Measurements from ENCODE around the gene COL12A1. TPM values are rescaled to one million over a fixed set of nuclear protein-coding genes. Genes with fewer than 3 reads are reported as not detected.

Gene COL12A1
- total and polyA plus RNA-seq, 8 donors = 1.2 to 19.3 (median 3.5) TPM

DNA sequence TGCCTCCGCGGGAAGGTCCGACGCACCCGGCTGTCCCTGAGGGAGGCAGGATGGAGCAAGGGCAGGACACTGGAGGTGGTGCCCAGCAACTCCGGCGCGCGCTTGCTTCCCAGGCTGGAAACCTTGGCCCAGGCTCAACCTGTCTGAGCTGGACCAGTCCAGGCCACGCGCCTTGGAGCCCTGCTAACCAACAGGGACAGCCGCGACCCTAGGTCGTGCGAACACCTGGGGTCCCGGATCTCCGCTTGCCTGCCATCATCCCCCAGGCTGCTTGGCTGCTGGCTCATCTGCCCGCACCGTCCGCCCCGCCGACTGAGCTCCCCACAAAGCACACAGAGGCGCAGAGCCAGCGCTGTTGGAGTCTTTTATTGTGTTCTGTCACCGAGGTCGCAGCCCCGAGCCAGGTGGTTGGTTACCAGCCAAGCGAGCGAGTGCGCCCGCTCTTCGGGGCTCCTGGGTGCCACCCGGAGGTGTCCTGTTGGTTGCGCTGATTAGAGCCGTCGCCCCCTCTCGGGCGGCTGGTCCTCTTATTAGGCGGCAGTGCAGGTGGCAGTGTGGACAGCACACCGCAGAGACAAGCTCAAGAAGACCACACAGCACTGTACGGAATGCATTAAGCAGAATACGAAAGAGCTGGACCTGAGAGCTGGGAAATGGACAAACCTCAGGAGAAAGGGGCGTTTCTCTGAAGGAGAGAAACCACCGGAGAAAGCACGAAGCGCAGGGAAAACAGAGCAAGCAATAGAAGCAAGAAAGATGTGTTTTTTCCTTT lies 3.8 kb downstream of the COL12A1 start:
- H3K27me3 ChIP-seq = peaks cover 0 to 24% (median 0%) of the 10 kb centered on the region in 4 donors
- intact Hi-C loops (cut with DNase I) = loop anchor here in 1 of 3 donors (10.0 kb wide), 3 partner anchors 797 to 1477 kb away; no protein-coding TSS in a partner anchor
- H3K4me3 ChIP-seq = peak overlapping the region in 1 of 4 donors; percentile 4
- WGBS, 2 donors = 23 to 40% methylated on average over 46 of the region's 46 CpGs
- DNase-seq = peak in 2 of 6 donors; percentile 60 to 81
- H3K27ac ChIP-seq = no peak overlapping the region
- no peaks in the 10 kb centered on the region for H3K36me3 ChIP-seq
- no peak for FAIRE-seq
- TF ChIP-seq, protein P1, sequence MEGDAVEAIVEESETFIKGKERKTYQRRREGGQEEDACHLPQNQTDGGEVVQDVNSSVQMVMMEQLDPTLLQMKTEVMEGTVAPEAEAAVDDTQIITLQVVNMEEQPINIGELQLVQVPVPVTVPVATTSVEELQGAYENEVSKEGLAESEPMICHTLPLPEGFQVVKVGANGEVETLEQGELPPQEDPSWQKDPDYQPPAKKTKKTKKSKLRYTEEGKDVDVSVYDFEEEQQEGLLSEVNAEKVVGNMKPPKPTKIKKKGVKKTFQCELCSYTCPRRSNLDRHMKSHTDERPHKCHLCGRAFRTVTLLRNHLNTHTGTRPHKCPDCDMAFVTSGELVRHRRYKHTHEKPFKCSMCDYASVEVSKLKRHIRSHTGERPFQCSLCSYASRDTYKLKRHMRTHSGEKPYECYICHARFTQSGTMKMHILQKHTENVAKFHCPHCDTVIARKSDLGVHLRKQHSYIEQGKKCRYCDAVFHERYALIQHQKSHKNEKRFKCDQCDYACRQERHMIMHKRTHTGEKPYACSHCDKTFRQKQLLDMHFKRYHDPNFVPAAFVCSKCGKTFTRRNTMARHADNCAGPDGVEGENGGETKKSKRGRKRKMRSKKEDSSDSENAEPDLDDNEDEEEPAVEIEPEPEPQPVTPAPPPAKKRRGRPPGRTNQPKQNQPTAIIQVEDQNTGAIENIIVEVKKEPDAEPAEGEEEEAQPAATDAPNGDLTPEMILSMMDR (IDR thresholded peaks at IDR 0.05) = no peak
- peaks cover 0 to 12% (median 6%) of the 10 kb centered on the region in 3 donors for H3K4me1 ChIP-seq
- no peak for ATAC-seq
- no peaks in the 10 kb centered on the region for H3K9me3 ChIP-seq

DNA sequence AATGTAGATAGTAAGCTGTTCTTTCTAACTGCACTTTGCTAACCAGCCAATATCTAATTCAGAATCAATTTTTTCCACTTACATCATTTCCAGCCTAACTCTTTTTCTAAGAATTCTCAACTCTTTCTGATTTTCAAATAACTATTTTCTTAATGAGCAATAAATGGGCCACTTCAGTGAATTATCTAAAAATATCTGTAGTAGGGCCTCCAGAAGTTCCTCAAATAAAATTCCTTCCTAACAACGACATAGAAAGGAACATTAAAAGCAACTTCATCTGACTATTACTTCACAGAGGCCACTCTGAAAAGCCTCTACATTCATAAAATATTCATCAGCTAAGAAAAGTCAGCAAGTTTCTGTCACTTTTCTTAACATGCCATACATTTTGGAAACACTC lies 4.8 kb downstream of the COL12A1 start:
- peaks cover 0 to 12% (median 6%) of the 10 kb centered on the region in 3 donors for H3K4me1 ChIP-seq
- peaks cover 0 to 15% (median 0%) of the 10 kb centered on the region in 4 donors for H3K27me3 ChIP-seq
- no peaks in the 10 kb centered on the region for H3K9me3 ChIP-seq
- H3K27ac ChIP-seq = no peak overlapping the region
- 40% methylated on average over 1 of the region's 1 CpG for WGBS, 2 donors
- intact Hi-C loops (cut with DNase I) = loop anchor here in 1 of 3 donors (10.0 kb wide), 3 partner anchors 796 to 1476 kb away; no protein-coding TSS in a partner anchor
- FAIRE-seq (no peak), ATAC-seq (no peak), DNase-seq (no peak)
- H3K4me3 ChIP-seq = no peak overlapping the region
- TF ChIP-seq, protein P1 (IDR thresholded peaks at IDR 0.05) = no peak
- H3K36me3 ChIP-seq = no peaks in the 10 kb centered on the region

DNA sequence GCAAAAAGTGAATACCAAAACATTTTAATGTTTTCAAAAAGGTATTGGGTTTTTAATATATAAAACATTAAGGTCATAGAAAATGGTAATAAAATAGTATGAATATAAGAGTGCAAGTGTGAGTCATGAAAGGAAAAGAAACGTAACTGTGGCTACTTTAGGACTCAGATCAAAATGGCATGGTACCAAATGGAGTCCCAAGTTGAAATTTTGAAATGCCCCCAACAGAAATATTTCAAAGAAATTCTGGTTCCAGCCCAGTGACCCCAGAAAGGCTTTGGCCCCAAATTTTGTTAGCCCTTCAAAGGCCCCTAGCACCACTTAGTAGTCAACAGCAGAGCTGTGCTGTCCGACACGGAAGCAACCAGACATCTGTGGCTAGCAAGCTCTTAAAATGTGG lies 6.0 kb downstream of the COL12A1 start:
- 88 to 92% methylated on average over 3 of the region's 3 CpGs for WGBS, 2 donors
- FAIRE-seq = peak; percentile 70
- peaks cover 0 to 6% (median 0%) of the 10 kb centered on the region in 4 donors for H3K27me3 ChIP-seq

DNA sequence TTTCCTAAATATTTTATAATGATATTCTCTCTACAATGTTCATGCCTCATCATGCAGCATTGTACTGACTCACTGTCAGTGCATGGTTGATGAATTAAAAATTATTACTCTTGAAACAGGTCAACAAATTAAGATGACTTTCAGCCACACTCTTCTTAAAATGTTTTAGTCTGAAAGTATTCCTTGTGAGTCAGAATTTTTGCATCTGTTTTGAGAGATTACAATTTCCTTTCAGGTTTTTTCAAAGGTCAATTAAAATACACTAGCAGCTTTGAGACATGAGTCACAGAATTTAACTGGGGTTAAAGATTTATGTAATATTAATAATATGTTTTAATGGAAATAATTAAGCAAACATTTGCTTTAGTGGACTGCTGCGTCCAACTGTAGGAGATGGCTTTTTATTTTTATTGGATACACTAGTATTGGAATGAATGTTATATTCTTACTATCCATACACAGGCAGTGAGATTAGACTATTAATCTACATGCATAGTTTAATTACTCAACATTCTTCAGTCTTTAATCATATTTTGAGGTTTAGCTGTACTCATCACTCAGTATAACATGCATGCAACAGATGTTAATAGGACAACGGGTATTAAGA lies 9.7 kb downstream of the COL12A1 start:
- Histone ChIP-seq H3K4me1 (no peaks in the 10 kb centered on the region), H3K27me3 (no peaks in the 10 kb centered on the region), H3K9me3 (no peaks in the 10 kb centered on the region), H3K4me3 (no peak overlapping the region), H3K27ac (no peak overlapping the region), H3K36me3 (no peaks in the 10 kb centered on the region)
- intact Hi-C loops (cut with DNase I) = no loop called here
- WGBS, 2 donors = 45 to 47% methylated on average over 2 of the region's 2 CpGs
- FAIRE-seq = no peak
- TF ChIP-seq, protein P1 (IDR thresholded peaks at IDR 0.05) = no peak
- no peak for ATAC-seq
- no peak for DNase-seq

More for the DNA sequence above, 6.0 kb downstream of the COL12A1 start:
- Histone ChIP-seq H3K4me1 (peaks cover 0 to 6% (median 4%) of the 10 kb centered on the region in 3 donors), H3K36me3 (no peaks in the 10 kb centered on the region), H3K9me3 (no peaks in the 10 kb centered on the region), H3K4me3 (no peak overlapping the region), H3K27ac (no peak overlapping the region)
- DNase-seq (no peak), ATAC-seq (no peak)
- intact Hi-C loops (cut with DNase I) = loop anchor here in 1 of 3 donors (10.0 kb wide), 3 partner anchors 795 to 1475 kb away; no protein-coding TSS in a partner anchor
- TF ChIP-seq, protein P1 (IDR thresholded peaks at IDR 0.05) = no peak
